ENCODE results near the gene CPXM1. TPM values are rescaled to one million over a fixed set of nuclear protein-coding genes. Genes with fewer than 3 reads are reported as not detected.

The CPXM1 gene
- total and polyA plus RNA-seq, 4 donors = 0.08 to 5.5 (median 0.16) TPM

- TF ChIP-seq NR2F2 (IDR thresholded peaks at IDR 0.05) (no peak), CTCF (IDR thresholded peaks at IDR 0.05; ENCODE audit: low read depth, low read length, missing input control) (no peak), RXRA (IDR thresholded peaks at IDR 0.05) (no peak), FOXA2 (IDR thresholded peaks at IDR 0.05) (no peak), FOXA1 (IDR thresholded peaks at IDR 0.05) (no peak), EGR1 (IDR thresholded peaks at IDR 0.05; ENCODE audit: low read depth in 2 of 2) (no peak)
These were observed 47.4 kb upstream of the CPXM1 start (continued) for GRCh38 chr20:2847802-2848201.

- WGBS = 85% methylated on average over 5 of the region's 5 CpGs
These were observed 46.3 kb upstream of the CPXM1 start for GRCh38 chr20:2846698-2847097.

GRCh38 chr20:2845607-2846006 is 45.2 kb upstream of the CPXM1 start:
- Histone ChIP-seq H3K27me3 (ENCODE audit: control insufficient read depth in 4 of 4, insufficient read depth in 4 of 4, low read length in 3 of 4) (no peaks in the 10 kb centered on the region), H3K27ac (ENCODE audit: low read depth in 1 of 2, low read length in 2 of 2) (no peak overlapping the region), H3K9me3 (ENCODE audit: control insufficient read depth in 4 of 4, low read length in 3 of 4) (no peaks in the 10 kb centered on the region), H3K4me3 (ENCODE audit: low read depth in 1 of 3, low read length in 3 of 3) (no peak overlapping the region), H3K36me3 (ENCODE audit: control insufficient read depth in 4 of 4, insufficient read depth in 3 of 4, low read depth in 1 of 4, low read length in 3 of 4) (no peaks in the 10 kb centered on the region), H3K9ac (ENCODE audit: low read depth in 1 of 2, low read length in 2 of 2) (no peak overlapping the region), H3K4me1 (ENCODE audit: control insufficient read depth in 4 of 4, insufficient read depth in 4 of 4, low read length in 3 of 4) (peaks cover 0 to 8% (median 5%) of the 10 kb centered on the region in 4 donors)
- DNase-seq (ENCODE audit: low spot score) = no peak
- TF ChIP-seq TAF1 (conservative IDR thresholded peaks at IDR 0.05) (no peak), ZBTB33 (IDR thresholded peaks at IDR 0.05) (no peak), HNF4G (IDR thresholded peaks at IDR 0.05) (no peak), RXRA (IDR thresholded peaks at IDR 0.05) (no peak), CTCF (IDR thresholded peaks at IDR 0.05; ENCODE audit: low read depth, low read length, missing input control) (no peak), EGR1 (IDR thresholded peaks at IDR 0.05; ENCODE audit: low read depth in 2 of 2) (no peak), REST (IDR thresholded peaks at IDR 0.05) (no peak), JUND (IDR thresholded peaks at IDR 0.05) (no peak), ATF3 (IDR thresholded peaks at IDR 0.05) (no peak), YY1 (IDR thresholded peaks at IDR 0.05) (no peak)
- WGBS = 82% methylated on average over 2 of the region's 2 CpGs

More at GRCh38 chr20:2846698-2847097, 46.3 kb upstream of the CPXM1 start:
- TF ChIP-seq YY1 (IDR thresholded peaks at IDR 0.05) (no peak), HNF4A (conservative IDR thresholded peaks at IDR 0.05) (no peak), TAF1 (conservative IDR thresholded peaks at IDR 0.05) (no peak), ZBTB33 (IDR thresholded peaks at IDR 0.05) (no peak), GABPA (IDR thresholded peaks at IDR 0.05 in 1 of 2, conservative IDR thresholded peaks at IDR 0.05 in 1 of 2) (no peak), FOXA2 (IDR thresholded peaks at IDR 0.05) (no peak)
- Histone ChIP-seq H3K9ac (ENCODE audit: low read depth in 1 of 2, low read length in 2 of 2) (no peak overlapping the region), H3K27ac (ENCODE audit: low read depth in 1 of 2, low read length in 2 of 2) (no peak overlapping the region), H3K9me3 (ENCODE audit: control insufficient read depth in 4 of 4, low read length in 3 of 4) (no peaks in the 10 kb centered on the region), H3K36me3 (ENCODE audit: control insufficient read depth in 4 of 4, insufficient read depth in 3 of 4, low read depth in 1 of 4, low read length in 3 of 4) (no peaks in the 10 kb centered on the region), H3K4me1 (ENCODE audit: control insufficient read depth in 4 of 4, insufficient read depth in 4 of 4, low read length in 3 of 4) (peaks cover 0 to 2% (median 0%) of the 10 kb centered on the region in 4 donors), H3K27me3 (ENCODE audit: control insufficient read depth in 4 of 4, insufficient read depth in 4 of 4, low read length in 3 of 4) (no peaks in the 10 kb centered on the region), H3K4me3 (ENCODE audit: low read depth in 1 of 3, low read length in 3 of 3) (no peak overlapping the region)
- DNase-seq (ENCODE audit: low spot score) = no peak

Data from liver (tissue), 9 donors.